Kidney (tissue), 14 donors: ENCODE data around the gene CCNC. TPM values are rescaled to one million over a fixed set of nuclear protein-coding genes. Genes with fewer than 3 reads are reported as not detected.

Experiments
- DNase-seq, 5 donors: peaks; one replicate each; pipeline ENCODE4 v3.0.0-alpha.2; 2013 to 2020
- FAIRE-seq: peaks from 2 replicates; lab custom pipeline; 2012; peaks lifted over from hg19 to GRCh38; lab: Jason Lieb, UNC
- H3K27ac ChIP-seq, 2 donors: one replicate each; pipeline ENCODE4 v1.7.0; 2013; ENCODE audit warnings: low read depth in 2 of 2, low read length in 2 of 2, inconsistent platforms in 1 of 2
- H3K27me3 ChIP-seq: one replicate; pipeline ENCODE4 v1.7.1; 2013; ENCODE audit warnings: low read length, inconsistent platforms; ENCODE audit not compliant: control insufficient read depth, insufficient read depth
- H3K36me3 ChIP-seq, 3 donors: one replicate each; pipeline versions ENCODE4 v1.7.0 to v1.7.1; 2013; ENCODE audit warnings: low read length in 3 of 3, control low read depth in 1 of 3, inconsistent platforms in 1 of 3; ENCODE audit not compliant: insufficient read depth in 3 of 3, control insufficient read depth in 2 of 3
- H3K4me1 ChIP-seq, 3 donors: one replicate each; pipeline versions ENCODE4 v1.7.0 to v1.7.1; 2013; ENCODE audit warnings: low read length in 3 of 3, inconsistent platforms in 1 of 3, low read depth in 1 of 3; ENCODE audit not compliant: control insufficient read depth in 2 of 3, insufficient read depth in 2 of 3
- H3K4me3 ChIP-seq, 3 donors: one replicate each; pipeline versions ENCODE4 v1.7.0 to v1.8.1; 2013; ENCODE audit warnings: low read length in 3 of 3, control low read depth in 1 of 3, inconsistent platforms in 1 of 3
- H3K9ac ChIP-seq, 3 donors: one replicate each; pipeline versions ENCODE4 v1.7.0 to v1.7.1; 2013; ENCODE audit warnings: low read length in 3 of 3, control low read depth in 1 of 3, inconsistent platforms in 1 of 3
- H3K9me3 ChIP-seq, 3 donors: one replicate each; pipeline versions ENCODE4 v1.7.0 to v1.7.1; 2013; ENCODE audit warnings: low read length in 3 of 3, control low read depth in 1 of 3, inconsistent platforms in 1 of 3; ENCODE audit not compliant: control insufficient read depth in 2 of 3, insufficient read depth in 1 of 3
- intact Hi-C: fragments of 100-400 bp; cut with DNase I; formaldehyde crosslinking; loops from one replicate; pipeline ENCODE4 v1.11.1; 2022
- polyA plus RNA-seq: library from polyadenylated mRNA; stranded (reverse); fragments of 350-450 nt; fragmentation: Illumina TruSeq; extraction: RNeasy Lipid Tissue Mini Kit (QIAGEN cat#74804); gene quantifications from one replicate; pipeline ENCODE4 v1.2.3, GENCODE V29; 2014; ENCODE audit warnings: low read depth, low replicate concordance; ENCODE audit not compliant: insufficient read depth
- total RNA-seq: library from RNA; stranded (reverse); fragmentation: NEBNext Ultra II Directional; extraction: Animal tissue kit (Norgen Biotek cat#: 25700); gene quantifications from one replicate; pipeline ENCODE4 v1.2.1, GENCODE V29; 2021
- TF ChIP-seq, protein P1 (sequence below): IDR thresholded peaks from 3 replicates; pipeline ENCODE4 v1.5.1; 2012; ENCODE audit warnings: mild to moderate bottlenecking, moderate library complexity, borderline replicate concordance; ENCODE audit not compliant: insufficient read depth; ENCODE audit errors: extremely low read depth
- donor health status: control.
- donor health status: control.
- donor health status: control.
- donor health status: control.
- donor health status: control.
- donor health status: DM: yes; HTN: yes; CAD: no.
- donor health status: Normal renal cell carcinoma (clear cell type).

CCNC gene
- total and polyA plus RNA-seq, 2 donors from 2014 or later, result 51.4 to 55.9 TPM

DNA sequence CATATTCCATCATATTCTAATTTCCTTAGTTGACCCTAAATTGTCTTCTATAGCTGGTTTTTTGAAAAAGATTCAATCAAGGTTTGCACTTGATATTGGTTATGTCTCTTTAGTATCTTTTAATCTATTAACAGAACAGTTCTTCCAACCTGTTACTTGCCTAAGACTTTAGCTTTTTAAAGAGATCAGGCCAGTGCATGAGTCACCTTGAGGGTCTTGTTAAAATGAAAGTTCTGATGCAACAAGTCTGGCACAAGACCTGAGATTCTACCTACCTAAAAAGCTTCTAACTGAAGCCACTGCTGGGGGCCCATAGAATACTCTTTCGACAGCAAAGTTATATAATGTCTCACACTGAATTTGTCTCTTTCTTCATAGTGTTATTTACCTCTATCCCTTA is 56.4 kb downstream of the CCNC start:
- Histone ChIP-seq H3K27ac (no peak overlapping the region), H3K36me3 (no peaks in the 10 kb centered on the region), H3K9ac (no peak overlapping the region), H3K4me3 (no peak overlapping the region), H3K27me3 (no peaks in the 10 kb centered on the region), H3K4me1 (peaks cover 0 to 7% (median 3%) of the 10 kb centered on the region in 3 donors), H3K9me3 (no peaks in the 10 kb centered on the region)
- DNase-seq (no peak), FAIRE-seq (no peak)
- TF ChIP-seq, protein P1, sequence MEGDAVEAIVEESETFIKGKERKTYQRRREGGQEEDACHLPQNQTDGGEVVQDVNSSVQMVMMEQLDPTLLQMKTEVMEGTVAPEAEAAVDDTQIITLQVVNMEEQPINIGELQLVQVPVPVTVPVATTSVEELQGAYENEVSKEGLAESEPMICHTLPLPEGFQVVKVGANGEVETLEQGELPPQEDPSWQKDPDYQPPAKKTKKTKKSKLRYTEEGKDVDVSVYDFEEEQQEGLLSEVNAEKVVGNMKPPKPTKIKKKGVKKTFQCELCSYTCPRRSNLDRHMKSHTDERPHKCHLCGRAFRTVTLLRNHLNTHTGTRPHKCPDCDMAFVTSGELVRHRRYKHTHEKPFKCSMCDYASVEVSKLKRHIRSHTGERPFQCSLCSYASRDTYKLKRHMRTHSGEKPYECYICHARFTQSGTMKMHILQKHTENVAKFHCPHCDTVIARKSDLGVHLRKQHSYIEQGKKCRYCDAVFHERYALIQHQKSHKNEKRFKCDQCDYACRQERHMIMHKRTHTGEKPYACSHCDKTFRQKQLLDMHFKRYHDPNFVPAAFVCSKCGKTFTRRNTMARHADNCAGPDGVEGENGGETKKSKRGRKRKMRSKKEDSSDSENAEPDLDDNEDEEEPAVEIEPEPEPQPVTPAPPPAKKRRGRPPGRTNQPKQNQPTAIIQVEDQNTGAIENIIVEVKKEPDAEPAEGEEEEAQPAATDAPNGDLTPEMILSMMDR, result no peak
- intact Hi-C loops, result no loop called here

DNA sequence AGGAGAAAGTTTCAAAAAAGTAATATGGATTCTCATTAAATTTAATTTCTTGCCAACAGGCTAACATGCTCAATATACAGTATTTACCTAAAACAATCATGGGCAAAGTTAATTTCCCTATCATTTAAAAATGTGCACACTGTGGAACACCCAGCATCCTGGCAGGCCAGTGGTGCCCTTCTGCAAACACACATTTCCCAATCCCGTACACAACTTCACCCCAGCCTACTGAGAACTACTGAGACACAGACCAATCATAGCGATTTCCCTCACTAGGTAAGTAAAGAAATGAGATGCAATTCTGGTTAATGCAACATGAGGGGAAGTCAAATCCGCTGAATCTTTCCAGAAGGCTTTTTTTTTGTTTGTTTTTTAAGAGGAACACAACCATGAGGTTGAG is 60.8 kb downstream of the CCNC start:
- intact Hi-C loops, result no loop called here
- Histone ChIP-seq H3K4me3 (no peak overlapping the region), H3K27ac (no peak overlapping the region), H3K9me3 (no peaks in the 10 kb centered on the region), H3K36me3 (peaks cover 0 to 5% (median under 1%) of the 10 kb centered on the region in 3 donors), H3K9ac (no peak overlapping the region), H3K4me1 (no peaks in the 10 kb centered on the region), H3K27me3 (no peaks in the 10 kb centered on the region)
- FAIRE-seq (no peak), DNase-seq (no peak)
- TF ChIP-seq, protein P1, result no peak

DNA sequence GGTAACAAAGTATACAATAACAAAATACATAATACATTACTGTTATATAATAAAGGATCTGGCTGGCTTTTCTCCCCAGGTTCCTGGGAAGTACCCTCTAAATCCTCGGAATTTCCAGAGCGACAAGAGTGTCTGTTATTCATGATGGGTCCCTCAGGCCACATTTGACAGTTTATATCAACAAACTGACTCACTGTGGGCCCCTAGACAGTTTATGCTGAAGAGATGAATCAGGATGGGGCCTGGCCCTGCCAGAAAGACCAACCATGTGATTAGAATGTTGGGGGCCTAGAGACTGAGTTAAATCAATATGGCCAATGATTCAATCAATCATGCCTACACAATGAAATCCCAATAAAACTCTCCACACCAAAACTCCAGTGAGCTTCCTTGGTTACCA is 66.7 kb downstream of the CCNC start:
- intact Hi-C loops, result no loop called here
- FAIRE-seq (no peak), DNase-seq (no peak)
- TF ChIP-seq, protein P1, result no peak
- Histone ChIP-seq H3K4me3 (no peak overlapping the region), H3K9ac (no peak overlapping the region), H3K27me3 (no peaks in the 10 kb centered on the region), H3K4me1 (peaks cover 0 to 6% (median 0%) of the 10 kb centered on the region in 3 donors), H3K36me3 (peaks cover 2 to 15% (median 3%) of the 10 kb centered on the region in 3 donors), H3K9me3 (no peaks in the 10 kb centered on the region), H3K27ac (no peak overlapping the region)

DNA sequence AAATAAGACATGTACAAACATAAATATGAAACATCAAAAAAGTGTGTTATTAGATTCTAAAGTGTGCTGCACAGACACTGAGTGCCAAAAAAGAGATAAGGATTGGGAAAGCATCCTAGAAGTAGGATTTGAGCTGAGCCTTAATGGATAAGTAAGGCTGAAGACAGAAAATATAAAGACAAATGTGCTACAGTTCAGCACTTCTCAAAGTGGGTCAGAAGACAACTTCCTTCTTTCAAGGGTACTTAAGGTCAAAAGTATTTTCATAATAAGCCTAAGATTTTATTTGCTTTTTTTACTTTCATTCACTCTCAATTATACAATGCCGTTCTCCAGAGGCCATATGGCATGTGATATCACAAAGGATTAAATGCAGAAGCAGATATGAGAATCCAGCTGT is 70.0 kb downstream of the CCNC start:
- TF ChIP-seq, protein P1, result no peak
- H3K27ac ChIP-seq, result no peak overlapping the region
- DNase-seq (no peak), FAIRE-seq (no peak)
- H3K9me3 ChIP-seq, result no peaks in the 10 kb centered on the region
- no peaks in the 10 kb centered on the region for H3K27me3 ChIP-seq
- no peak overlapping the region for H3K4me3 ChIP-seq
- H3K36me3 ChIP-seq, result peaks cover 2 to 15% (median 3%) of the 10 kb centered on the region in 3 donors
- H3K4me1 ChIP-seq, result peaks cover 0 to 6% (median 0%) of the 10 kb centered on the region in 3 donors
- H3K9ac ChIP-seq, result no peak overlapping the region
- intact Hi-C loops, result no loop called here
